GM19328 (cell line): Measurements from ENCODE around the gene TNNC1.

Experiments used
- ATAC-seq: cut with Tn5 transposase; IDR thresholded peaks from one replicate; pipeline ENCODE4 v1.9.1; 2021; ENCODE audit warnings: mild to moderate bottlenecking, moderate library complexity; ENCODE audit not compliant: unreplicated experiment

Gene TNNC1

GRCh38 chr3:52458770-52459545, 5.1 kb upstream of the TNNC1 start:
- ATAC-seq = no peak

GRCh38 chr3:52458031-52458760, 4.4 kb upstream of the TNNC1 start:
- no peak for ATAC-seq

GRCh38 chr3:52456800-52457183, 3.0 kb upstream of the TNNC1 start:
- ATAC-seq = no peak

- ATAC-seq = no peak
Measured at GRCh38 chr3:52456169-52456799, 2.4 kb upstream of the TNNC1 start.

GRCh38 chr3:52455283-52456168, 1.7 kb upstream of the TNNC1 start, which contains the start of gene NISCH:
Gene NISCH, plus strand, starts transcription at chr3:52455604. Its CDS starts 38 bp downstream, at chr3:52455642.
- peak; percentile 79 for ATAC-seq

GRCh38 chr3:52454938-52455282, 1.1 kb upstream of the TNNC1 start:
- ATAC-seq = peak; percentile 6

GRCh38 chr3:52454250-52454937, 553 bp upstream of the TNNC1 start:
- ATAC-seq = no peak

- ATAC-seq = no peak
Measured at GRCh38 chr3:52452570-52453221, 1.1 kb downstream of the TNNC1 start.

GRCh38 chr3:52452126-52452525, 1.7 kb downstream of the TNNC1 start:
- ATAC-seq = no peak

- no peak for ATAC-seq
Measured at GRCh38 chr3:52451237-52452083, 2.4 kb downstream of the TNNC1 start.

GRCh38 chr3:52450489-52451236, 3.2 kb downstream of the TNNC1 start:
- ATAC-seq = no peak

- ATAC-seq = no peak
Measured at GRCh38 chr3:52447512-52448355, 6.1 kb downstream of the TNNC1 start.

- no peak for ATAC-seq
Measured at GRCh38 chr3:52446631-52447511, 7.0 kb downstream of the TNNC1 start.

- no peak for ATAC-seq
Measured at GRCh38 chr3:52446042-52446441, 7.8 kb downstream of the TNNC1 start.

- ATAC-seq = peak; percentile 59
Measured at GRCh38 chr3:52444860-52445793, 8.7 kb downstream of the TNNC1 start, which contains the start of gene SEMA3G. Gene SEMA3G, minus strand, starts transcription at chr3:52445103. Its CDS starts 76 bp downstream, at chr3:52445027.
